ENCODE results near the gene LHX1.

LHX1 gene

GRCh38 chr17:36913132-36913531, 24.1 kb upstream of the LHX1 start:
- Mint-ChIP-seq H3K4me1 (no peaks in the 10 kb centered on the region), H3K9me3 (no peaks in the 10 kb centered on the region), H3K27ac (no peak overlapping the region), H3K36me3 (no peaks in the 10 kb centered on the region), H3K4me3 (no peak overlapping the region), H3K27me3 (peaks cover 50% of the 10 kb centered on the region)
- no peak for ATAC-seq

- no peak for ATAC-seq
- H3K27ac Mint-ChIP-seq = no peak overlapping the region
- H3K36me3 Mint-ChIP-seq = no peaks in the 10 kb centered on the region
- peaks cover 62% of the 10 kb centered on the region for H3K27me3 Mint-ChIP-seq
- no peak overlapping the region for H3K4me3 Mint-ChIP-seq
- H3K4me1 Mint-ChIP-seq = no peaks in the 10 kb centered on the region
- no peaks in the 10 kb centered on the region for H3K9me3 Mint-ChIP-seq
Measured at GRCh38 chr17:36918211-36918691, 19.0 kb upstream of the LHX1 start.

- no peak for ATAC-seq
- H3K27ac Mint-ChIP-seq = no peak overlapping the region
- H3K4me3 Mint-ChIP-seq = no peak overlapping the region
- H3K27me3 Mint-ChIP-seq = peaks cover 62% of the 10 kb centered on the region
- H3K4me1 Mint-ChIP-seq = no peaks in the 10 kb centered on the region
- H3K36me3 Mint-ChIP-seq = no peaks in the 10 kb centered on the region
- no peaks in the 10 kb centered on the region for H3K9me3 Mint-ChIP-seq
Measured at GRCh38 chr17:36919407-36919968, 17.8 kb upstream of the LHX1 start.

GRCh38 chr17:36920032-36921005, 17.0 kb upstream of the LHX1 start:
- H3K27ac Mint-ChIP-seq = no peak overlapping the region
- no peak overlapping the region for H3K4me3 Mint-ChIP-seq
- H3K36me3 Mint-ChIP-seq = no peaks in the 10 kb centered on the region
- peaks cover 59% of the 10 kb centered on the region for H3K27me3 Mint-ChIP-seq
- no peaks in the 10 kb centered on the region for H3K4me1 Mint-ChIP-seq
- no peaks in the 10 kb centered on the region for H3K9me3 Mint-ChIP-seq
- no peak for ATAC-seq

- ATAC-seq = no peak
- Mint-ChIP-seq H3K27ac (no peak overlapping the region), H3K27me3 (peaks cover 53% of the 10 kb centered on the region)
Measured at GRCh38 chr17:36921095-36921851, 16.0 kb upstream of the LHX1 start.

GRCh38 chr17:36922175-36922574, 15.1 kb upstream of the LHX1 start:
- Mint-ChIP-seq H3K36me3 (no peaks in the 10 kb centered on the region), H3K4me3 (no peak overlapping the region), H3K4me1 (no peaks in the 10 kb centered on the region), H3K9me3 (no peaks in the 10 kb centered on the region), H3K27ac (no peak overlapping the region), H3K27me3 (peaks cover 47% of the 10 kb centered on the region)
- ATAC-seq = no peak

More at GRCh38 chr17:36921095-36921851, 16.0 kb upstream of the LHX1 start:
- H3K9me3 Mint-ChIP-seq = no peaks in the 10 kb centered on the region
- H3K36me3 Mint-ChIP-seq = no peaks in the 10 kb centered on the region
- no peaks in the 10 kb centered on the region for H3K4me1 Mint-ChIP-seq
- H3K4me3 Mint-ChIP-seq = no peak overlapping the region

GRCh38 chr17:36923814-36924221, 13.5 kb upstream of the LHX1 start:
- peaks cover 13% of the 10 kb centered on the region for H3K4me1 Mint-ChIP-seq
- H3K27ac Mint-ChIP-seq = no peak overlapping the region
- peaks cover 42% of the 10 kb centered on the region for H3K27me3 Mint-ChIP-seq
- H3K36me3 Mint-ChIP-seq = no peaks in the 10 kb centered on the region
- H3K4me3 Mint-ChIP-seq = no peak overlapping the region
- no peaks in the 10 kb centered on the region for H3K9me3 Mint-ChIP-seq
- ATAC-seq = no peak

- no peaks in the 10 kb centered on the region for H3K36me3 Mint-ChIP-seq
- no peaks in the 10 kb centered on the region for H3K9me3 Mint-ChIP-seq
- H3K4me3 Mint-ChIP-seq = no peak overlapping the region
- H3K27me3 Mint-ChIP-seq = peaks cover 45% of the 10 kb centered on the region
- no peak overlapping the region for H3K27ac Mint-ChIP-seq
- no peak for ATAC-seq
- peaks cover 18% of the 10 kb centered on the region for H3K4me1 Mint-ChIP-seq
Measured at GRCh38 chr17:36926226-36926625, 11.0 kb upstream of the LHX1 start.

- Mint-ChIP-seq H3K4me1 (peaks cover 23% of the 10 kb centered on the region), H3K27ac (no peak overlapping the region), H3K4me3 (no peak overlapping the region), H3K36me3 (no peaks in the 10 kb centered on the region), H3K27me3 (peaks cover 45% of the 10 kb centered on the region), H3K9me3 (no peaks in the 10 kb centered on the region)
- no peak for ATAC-seq
Measured at GRCh38 chr17:36926701-36927100, 10.6 kb upstream of the LHX1 start.

GRCh38 chr17:36928471-36929345, 8.6 kb upstream of the LHX1 start:
- H3K9me3 Mint-ChIP-seq = no peaks in the 10 kb centered on the region
- peaks cover 40% of the 10 kb centered on the region for H3K4me1 Mint-ChIP-seq

GRCh38 chr17:36929851-36930582, 7.3 kb upstream of the LHX1 start:
- H3K9me3 Mint-ChIP-seq = no peaks in the 10 kb centered on the region
- H3K4me1 Mint-ChIP-seq = peaks cover 44% of the 10 kb centered on the region
- H3K4me3 Mint-ChIP-seq = no peak overlapping the region

More at GRCh38 chr17:36928471-36929345, 8.6 kb upstream of the LHX1 start:
- no peak for ATAC-seq
- Mint-ChIP-seq H3K27ac (peak overlapping the region; percentile 58), H3K4me3 (peak overlapping the region; percentile 80), H3K36me3 (no peaks in the 10 kb centered on the region), H3K27me3 (peaks cover 61% of the 10 kb centered on the region)

GRCh38 chr17:36930583-36930900, 6.7 kb upstream of the LHX1 start:
- H3K9me3 Mint-ChIP-seq = no peaks in the 10 kb centered on the region

More at GRCh38 chr17:36929851-36930582, 7.3 kb upstream of the LHX1 start:
- Mint-ChIP-seq H3K36me3 (no peaks in the 10 kb centered on the region), H3K27ac (no peak overlapping the region), H3K27me3 (peaks cover 71% of the 10 kb centered on the region)
- ATAC-seq = no peak

GRCh38 chr17:36931096-36931696, 6.1 kb upstream of the LHX1 start:
- Mint-ChIP-seq H3K36me3 (no peaks in the 10 kb centered on the region), H3K4me3 (no peak overlapping the region), H3K27me3 (peaks cover 83% of the 10 kb centered on the region), H3K9me3 (no peaks in the 10 kb centered on the region), H3K27ac (no peak overlapping the region), H3K4me1 (peaks cover 55% of the 10 kb centered on the region)
- no peak for ATAC-seq

More at GRCh38 chr17:36930583-36930900, 6.7 kb upstream of the LHX1 start:
- Mint-ChIP-seq H3K36me3 (no peaks in the 10 kb centered on the region), H3K27me3 (peaks cover 76% of the 10 kb centered on the region), H3K4me1 (peaks cover 48% of the 10 kb centered on the region), H3K4me3 (no peak overlapping the region), H3K27ac (no peak overlapping the region)
- no peak for ATAC-seq

All from stimulated activated memory B cell treated with anti-CD40 and anti-IgM and Interleukin-4, amounts not matched to agents 10 μg/mL and 1 μg/mL and 100 μg/mL, for 72 hours (primary cell).